ENCODE measurements around the gene FGF4.

The FGF4 gene

GRCh38 chr11:69745201-69745600 lies 29.9 kb downstream of the FGF4 start:
- WGBS, 2 experiments (ENCODE audit: insufficient coverage in 2 of 2): 88 to 94% methylated on average over 7 to 9 of the region's 10 CpGs

GRCh38 chr11:69744435-69744834 lies 30.7 kb downstream of the FGF4 start:
- Histone ChIP-seq H3K4me1 (ENCODE audit: control insufficient read depth, insufficient read depth, low read length, poor library complexity, severe bottlenecking) (peaks cover 39% of the 10 kb centered on the region), H3K9me3 (ENCODE audit: control insufficient read depth, low read length) (no peaks in the 10 kb centered on the region), H3K4me3 (ENCODE audit: extremely low read depth, insufficient read depth, low read length, poor library complexity, severe bottlenecking) (no peak overlapping the region), H3K27ac (ENCODE audit: low read depth, low read length, severe bottlenecking) (peak overlapping the region; percentile 94), H3K36me3 (ENCODE audit: control insufficient read depth, insufficient read depth, low read length) (no peaks in the 10 kb centered on the region)
- 41 to 91% methylated on average over 3 to 7 of the region's 7 CpGs for WGBS, 2 experiments (ENCODE audit: insufficient coverage in 2 of 2)

More at GRCh38 chr11:69745201-69745600, 29.9 kb downstream of the FGF4 start:
- Histone ChIP-seq H3K36me3 (ENCODE audit: control insufficient read depth, insufficient read depth, low read length) (no peaks in the 10 kb centered on the region), H3K4me3 (ENCODE audit: extremely low read depth, insufficient read depth, low read length, poor library complexity, severe bottlenecking) (no peak overlapping the region), H3K9me3 (ENCODE audit: control insufficient read depth, low read length) (no peaks in the 10 kb centered on the region), H3K4me1 (ENCODE audit: control insufficient read depth, insufficient read depth, low read length, poor library complexity, severe bottlenecking) (peaks cover 39% of the 10 kb centered on the region), H3K27ac (ENCODE audit: low read depth, low read length, severe bottlenecking) (peak overlapping the region; percentile 94)

GRCh38 chr11:69734841-69735240 lies 40.3 kb downstream of the FGF4 start:
- Histone ChIP-seq H3K4me3 (ENCODE audit: extremely low read depth, insufficient read depth, low read length, poor library complexity, severe bottlenecking) (no peak overlapping the region), H3K27ac (ENCODE audit: low read depth, low read length, severe bottlenecking) (no peak overlapping the region), H3K4me1 (ENCODE audit: control insufficient read depth, insufficient read depth, low read length, poor library complexity, severe bottlenecking) (peaks cover 11% of the 10 kb centered on the region), H3K9me3 (ENCODE audit: control insufficient read depth, low read length) (peaks cover 20% of the 10 kb centered on the region), H3K36me3 (ENCODE audit: control insufficient read depth, insufficient read depth, low read length) (no peaks in the 10 kb centered on the region)
- 89 to 98% methylated on average over 3 of the region's 3 CpGs for WGBS, 2 experiments (ENCODE audit: insufficient coverage in 2 of 2)

- no peaks in the 10 kb centered on the region for H3K36me3 ChIP-seq (ENCODE audit: control insufficient read depth, insufficient read depth, low read length)
- H3K9me3 ChIP-seq (ENCODE audit: control insufficient read depth, low read length): peaks cover 20% of the 10 kb centered on the region
- WGBS, 2 experiments (ENCODE audit: insufficient coverage in 2 of 2): 100% methylated on average over 1 to 2 of the region's 2 CpGs
- no peak overlapping the region for H3K4me3 ChIP-seq (ENCODE audit: extremely low read depth, insufficient read depth, low read length, poor library complexity, severe bottlenecking)
- H3K4me1 ChIP-seq (ENCODE audit: control insufficient read depth, insufficient read depth, low read length, poor library complexity, severe bottlenecking): peaks cover 11% of the 10 kb centered on the region
- H3K27ac ChIP-seq (ENCODE audit: low read depth, low read length, severe bottlenecking): peak overlapping the region; percentile 72
These were observed 40.8 kb downstream of the FGF4 start for GRCh38 chr11:69734367-69734766.

GRCh38 chr11:69732910-69733309 lies 42.2 kb downstream of the FGF4 start:
- H3K4me3 ChIP-seq (ENCODE audit: extremely low read depth, insufficient read depth, low read length, poor library complexity, severe bottlenecking): no peak overlapping the region
- H3K36me3 ChIP-seq (ENCODE audit: control insufficient read depth, insufficient read depth, low read length): no peaks in the 10 kb centered on the region
- peaks cover 11% of the 10 kb centered on the region for H3K9me3 ChIP-seq (ENCODE audit: control insufficient read depth, low read length)
- WGBS, 2 experiments (ENCODE audit: insufficient coverage in 2 of 2): 77 to 81% methylated on average over 7 of the region's 7 CpGs
- peaks cover 11% of the 10 kb centered on the region for H3K4me1 ChIP-seq (ENCODE audit: control insufficient read depth, insufficient read depth, low read length, poor library complexity, severe bottlenecking)
- no peak overlapping the region for H3K27ac ChIP-seq (ENCODE audit: low read depth, low read length, severe bottlenecking)

GRCh38 chr11:69731110-69731509 lies 44.0 kb downstream of the FGF4 start:
- Histone ChIP-seq H3K36me3 (ENCODE audit: control insufficient read depth, insufficient read depth, low read length) (no peaks in the 10 kb centered on the region), H3K4me1 (ENCODE audit: control insufficient read depth, insufficient read depth, low read length, poor library complexity, severe bottlenecking) (peaks cover 15% of the 10 kb centered on the region), H3K9me3 (ENCODE audit: control insufficient read depth, low read length) (peaks cover 11% of the 10 kb centered on the region), H3K4me3 (ENCODE audit: extremely low read depth, insufficient read depth, low read length, poor library complexity, severe bottlenecking) (no peak overlapping the region), H3K27ac (ENCODE audit: low read depth, low read length, severe bottlenecking) (no peak overlapping the region)
- 86 to 93% methylated on average over 9 to 11 of the region's 11 CpGs for WGBS, 2 experiments (ENCODE audit: insufficient coverage in 2 of 2)

GRCh38 chr11:69730500-69730899 lies 44.6 kb downstream of the FGF4 start:
- H3K27ac ChIP-seq (ENCODE audit: low read depth, low read length, severe bottlenecking): no peak overlapping the region
- H3K9me3 ChIP-seq (ENCODE audit: control insufficient read depth, low read length): peaks cover 11% of the 10 kb centered on the region
- WGBS, 2 experiments (ENCODE audit: insufficient coverage in 2 of 2): 94% methylated on average over 7 to 8 of the region's 8 CpGs
- peaks cover 20% of the 10 kb centered on the region for H3K4me1 ChIP-seq (ENCODE audit: control insufficient read depth, insufficient read depth, low read length, poor library complexity, severe bottlenecking)
- H3K4me3 ChIP-seq (ENCODE audit: extremely low read depth, insufficient read depth, low read length, poor library complexity, severe bottlenecking): no peak overlapping the region
- no peaks in the 10 kb centered on the region for H3K36me3 ChIP-seq (ENCODE audit: control insufficient read depth, insufficient read depth, low read length)

- Histone ChIP-seq H3K4me3 (ENCODE audit: extremely low read depth, insufficient read depth, low read length, poor library complexity, severe bottlenecking) (no peak overlapping the region), H3K36me3 (ENCODE audit: control insufficient read depth, insufficient read depth, low read length) (no peaks in the 10 kb centered on the region)
- 88 to 92% methylated on average over 9 of the region's 9 CpGs for WGBS, 2 experiments (ENCODE audit: insufficient coverage in 2 of 2)
These were observed 45.9 kb downstream of the FGF4 start for GRCh38 chr11:69729252-69729651.

GRCh38 chr11:69727266-69727665 lies 47.9 kb downstream of the FGF4 start:
- H3K27ac ChIP-seq (ENCODE audit: low read depth, low read length, severe bottlenecking): no peak overlapping the region
- H3K4me3 ChIP-seq (ENCODE audit: extremely low read depth, insufficient read depth, low read length, poor library complexity, severe bottlenecking): no peak overlapping the region
- H3K4me1 ChIP-seq (ENCODE audit: control insufficient read depth, insufficient read depth, low read length, poor library complexity, severe bottlenecking): peaks cover 9% of the 10 kb centered on the region
- WGBS, 2 experiments (ENCODE audit: insufficient coverage in 2 of 2): 91 to 94% methylated on average over 10 of the region's 10 CpGs
- H3K36me3 ChIP-seq (ENCODE audit: control insufficient read depth, insufficient read depth, low read length): no peaks in the 10 kb centered on the region
- H3K9me3 ChIP-seq (ENCODE audit: control insufficient read depth, low read length): no peaks in the 10 kb centered on the region

More at GRCh38 chr11:69729252-69729651, 45.9 kb downstream of the FGF4 start:
- H3K27ac ChIP-seq (ENCODE audit: low read depth, low read length, severe bottlenecking): no peak overlapping the region
- peaks cover 3% of the 10 kb centered on the region for H3K9me3 ChIP-seq (ENCODE audit: control insufficient read depth, low read length)
- peaks cover 17% of the 10 kb centered on the region for H3K4me1 ChIP-seq (ENCODE audit: control insufficient read depth, insufficient read depth, low read length, poor library complexity, severe bottlenecking)

- WGBS, 2 experiments (ENCODE audit: insufficient coverage in 2 of 2): 90% methylated on average over 17 to 18 of the region's 18 CpGs
- H3K27ac ChIP-seq (ENCODE audit: low read depth, low read length, severe bottlenecking): no peak overlapping the region
- H3K4me1 ChIP-seq (ENCODE audit: control insufficient read depth, insufficient read depth, low read length, poor library complexity, severe bottlenecking): peaks cover 9% of the 10 kb centered on the region
- H3K36me3 ChIP-seq (ENCODE audit: control insufficient read depth, insufficient read depth, low read length): no peaks in the 10 kb centered on the region
- H3K4me3 ChIP-seq (ENCODE audit: extremely low read depth, insufficient read depth, low read length, poor library complexity, severe bottlenecking): no peak overlapping the region
- no peaks in the 10 kb centered on the region for H3K9me3 ChIP-seq (ENCODE audit: control insufficient read depth, low read length)
These were observed 48.7 kb downstream of the FGF4 start for GRCh38 chr11:69726481-69726880.

- Histone ChIP-seq H3K4me3 (ENCODE audit: extremely low read depth, insufficient read depth, low read length, poor library complexity, severe bottlenecking) (no peak overlapping the region), H3K4me1 (ENCODE audit: control insufficient read depth, insufficient read depth, low read length, poor library complexity, severe bottlenecking) (peaks cover 9% of the 10 kb centered on the region), H3K9me3 (ENCODE audit: control insufficient read depth, low read length) (no peaks in the 10 kb centered on the region), H3K36me3 (ENCODE audit: control insufficient read depth, insufficient read depth, low read length) (no peaks in the 10 kb centered on the region), H3K27ac (ENCODE audit: low read depth, low read length, severe bottlenecking) (no peak overlapping the region)
- WGBS, 2 experiments (ENCODE audit: insufficient coverage in 2 of 2): 71 to 88% methylated on average over 7 to 9 of the region's 9 CpGs
These were observed 49.1 kb downstream of the FGF4 start for GRCh38 chr11:69726019-69726418.

Measured in mesodermal cell (in vitro differentiated cells).